ENCODE results near the gene KRTAP10-6.

The KRTAP10-6 gene

GRCh38 chr21:44619886-44620285, 27.6 kb upstream of the KRTAP10-6 start:
- Histone ChIP-seq H3K79me1 (ENCODE audit: low read length) (no peaks in the 10 kb centered on the region), H4K12ac (ENCODE audit: low read depth, low read length) (no peak overlapping the region), H3K14ac (ENCODE audit: low read length) (no peak overlapping the region), H3K79me2 (ENCODE audit: control insufficient read depth, insufficient read depth, low read length, poor library complexity) (no peaks in the 10 kb centered on the region), H3K27me3 (ENCODE audit: insufficient read depth, low read length) (no peaks in the 10 kb centered on the region), H3K4me2 (ENCODE audit: low read length) (no peak overlapping the region), H2BK5ac (ENCODE audit: low read depth, low read length, poor library complexity) (no peak overlapping the region), H2BK120ac (ENCODE audit: insufficient read depth, low read length, poor library complexity) (no peak overlapping the region), H2BK12ac (ENCODE audit: low read length) (no peak overlapping the region), H2AFZ (ENCODE audit: insufficient read depth, low read length, poor library complexity) (no peak overlapping the region), H3K18ac (ENCODE audit: low read length) (no peak overlapping the region), H3K36me3 (ENCODE audit: control insufficient read depth in 1 of 2, insufficient read depth in 2 of 2, low read length in 2 of 2) (no peaks in the 10 kb centered on the region), H3K27ac (ENCODE audit: low read depth, low read length) (no peak overlapping the region), H2AK5ac (ENCODE audit: low read length) (no peak overlapping the region), H3K4me1 (ENCODE audit: control insufficient read depth in 1 of 2, insufficient read depth in 2 of 2, low read length in 2 of 2) (no peaks in the 10 kb centered on the region), H3K9me3 (ENCODE audit: insufficient read depth, low read depth, low read length) (peaks cover 13% of the 10 kb centered on the region), H3K4me3 (ENCODE audit: low read depth, low read length) (no peak overlapping the region), H3K9ac (ENCODE audit: low read length) (no peak overlapping the region), H3K23ac (ENCODE audit: low read length) (no peak overlapping the region), H4K8ac (ENCODE audit: low read depth, low read length) (no peak overlapping the region), H4K91ac (ENCODE audit: low read depth, low read length) (no peak overlapping the region), H3K4ac (ENCODE audit: low read depth, low read length) (no peak overlapping the region)
- WGBS (ENCODE audit: extremely low coverage, insufficient coverage, insufficient read length) = no CpG with 5 or more reads among the region's 6 CpGs
- DNase-seq = no peak

DNA sequence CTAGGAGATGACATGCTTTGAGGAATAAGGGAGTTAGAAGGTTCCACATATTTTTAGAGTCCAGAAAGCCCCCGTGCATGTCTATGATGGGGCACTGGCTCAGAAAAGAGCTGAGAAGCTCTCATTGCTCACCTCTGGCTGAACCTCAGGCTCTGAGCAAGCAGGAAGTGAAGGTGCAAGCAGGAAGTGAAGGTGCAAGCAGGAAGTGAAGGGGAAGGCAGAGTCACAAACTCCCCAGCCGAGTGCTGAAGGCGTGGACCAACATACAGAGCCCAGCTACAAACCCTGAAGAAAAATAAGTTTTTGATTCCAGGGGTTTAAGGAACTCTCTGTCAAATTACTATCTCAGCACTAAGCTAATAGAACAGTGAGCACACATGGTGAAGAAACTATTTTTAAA, 26.6 kb upstream of the KRTAP10-6 start:
- H3K27ac ChIP-seq (ENCODE audit: low read depth, low read length) = no peak overlapping the region
- H2BK12ac ChIP-seq (ENCODE audit: low read length) = no peak overlapping the region
- H3K9me3 ChIP-seq (ENCODE audit: insufficient read depth, low read depth, low read length) = peaks cover 17% of the 10 kb centered on the region
- H4K12ac ChIP-seq (ENCODE audit: low read depth, low read length) = no peak overlapping the region
- H3K4me2 ChIP-seq (ENCODE audit: low read length) = no peak overlapping the region
- no peak overlapping the region for H3K9ac ChIP-seq (ENCODE audit: low read length)
- H3K79me1 ChIP-seq (ENCODE audit: low read length) = no peaks in the 10 kb centered on the region
- no peak overlapping the region for H2AK5ac ChIP-seq (ENCODE audit: low read length)
- no peaks in the 10 kb centered on the region for H3K4me1 ChIP-seq (ENCODE audit: control insufficient read depth in 1 of 2, insufficient read depth in 2 of 2, low read length in 2 of 2)
- no peaks in the 10 kb centered on the region for H3K36me3 ChIP-seq (ENCODE audit: control insufficient read depth in 1 of 2, insufficient read depth in 2 of 2, low read length in 2 of 2)
- no peak overlapping the region for H2BK5ac ChIP-seq (ENCODE audit: low read depth, low read length, poor library complexity)
- H3K18ac ChIP-seq (ENCODE audit: low read length) = no peak overlapping the region
- no peak for DNase-seq
- H3K27me3 ChIP-seq (ENCODE audit: insufficient read depth, low read length) = no peaks in the 10 kb centered on the region
- no CpG with 5 or more reads among the region's 3 CpGs for WGBS (ENCODE audit: extremely low coverage, insufficient coverage, insufficient read length)
- no peak overlapping the region for H3K4me3 ChIP-seq (ENCODE audit: low read depth, low read length)
- no peak overlapping the region for H3K4ac ChIP-seq (ENCODE audit: low read depth, low read length)
- H3K23ac ChIP-seq (ENCODE audit: low read length) = no peak overlapping the region
- no peaks in the 10 kb centered on the region for H3K79me2 ChIP-seq (ENCODE audit: control insufficient read depth, insufficient read depth, low read length, poor library complexity)
- H3K14ac ChIP-seq (ENCODE audit: low read length) = no peak overlapping the region
- no peak overlapping the region for H4K8ac ChIP-seq (ENCODE audit: low read depth, low read length)
- no peak overlapping the region for H2AFZ ChIP-seq (ENCODE audit: insufficient read depth, low read length, poor library complexity)
- no peak overlapping the region for H4K91ac ChIP-seq (ENCODE audit: low read depth, low read length)
- no peak overlapping the region for H2BK120ac ChIP-seq (ENCODE audit: insufficient read depth, low read length, poor library complexity)

GRCh38 chr21:44618504-44618903, 26.2 kb upstream of the KRTAP10-6 start:
- no peak overlapping the region for H3K27ac ChIP-seq (ENCODE audit: low read depth, low read length)
- H2BK12ac ChIP-seq (ENCODE audit: low read length) = no peak overlapping the region
- no peak overlapping the region for H3K4ac ChIP-seq (ENCODE audit: low read depth, low read length)
- WGBS (ENCODE audit: extremely low coverage, insufficient coverage, insufficient read length) = no CpG with 5 or more reads among the region's 4 CpGs
- no peak overlapping the region for H4K8ac ChIP-seq (ENCODE audit: low read depth, low read length)
- DNase-seq = no peak
- peaks cover 17% of the 10 kb centered on the region for H3K9me3 ChIP-seq (ENCODE audit: insufficient read depth, low read depth, low read length)
- H3K23ac ChIP-seq (ENCODE audit: low read length) = no peak overlapping the region
- H3K14ac ChIP-seq (ENCODE audit: low read length) = no peak overlapping the region
- H2AK5ac ChIP-seq (ENCODE audit: low read length) = no peak overlapping the region
- no peak overlapping the region for H3K4me2 ChIP-seq (ENCODE audit: low read length)
- H3K9ac ChIP-seq (ENCODE audit: low read length) = no peak overlapping the region
- H2AFZ ChIP-seq (ENCODE audit: insufficient read depth, low read length, poor library complexity) = no peak overlapping the region
- no peak overlapping the region for H3K18ac ChIP-seq (ENCODE audit: low read length)
- no peaks in the 10 kb centered on the region for H3K36me3 ChIP-seq (ENCODE audit: control insufficient read depth in 1 of 2, insufficient read depth in 2 of 2, low read length in 2 of 2)
- H4K91ac ChIP-seq (ENCODE audit: low read depth, low read length) = no peak overlapping the region
- no peaks in the 10 kb centered on the region for H3K27me3 ChIP-seq (ENCODE audit: insufficient read depth, low read length)
- no peaks in the 10 kb centered on the region for H3K4me1 ChIP-seq (ENCODE audit: control insufficient read depth in 1 of 2, insufficient read depth in 2 of 2, low read length in 2 of 2)
- H2BK120ac ChIP-seq (ENCODE audit: insufficient read depth, low read length, poor library complexity) = no peak overlapping the region
- no peaks in the 10 kb centered on the region for H3K79me2 ChIP-seq (ENCODE audit: control insufficient read depth, insufficient read depth, low read length, poor library complexity)
- H2BK5ac ChIP-seq (ENCODE audit: low read depth, low read length, poor library complexity) = no peak overlapping the region
- no peak overlapping the region for H3K4me3 ChIP-seq (ENCODE audit: low read depth, low read length)
- H3K79me1 ChIP-seq (ENCODE audit: low read length) = no peaks in the 10 kb centered on the region
- H4K12ac ChIP-seq (ENCODE audit: low read depth, low read length) = no peak overlapping the region

DNA sequence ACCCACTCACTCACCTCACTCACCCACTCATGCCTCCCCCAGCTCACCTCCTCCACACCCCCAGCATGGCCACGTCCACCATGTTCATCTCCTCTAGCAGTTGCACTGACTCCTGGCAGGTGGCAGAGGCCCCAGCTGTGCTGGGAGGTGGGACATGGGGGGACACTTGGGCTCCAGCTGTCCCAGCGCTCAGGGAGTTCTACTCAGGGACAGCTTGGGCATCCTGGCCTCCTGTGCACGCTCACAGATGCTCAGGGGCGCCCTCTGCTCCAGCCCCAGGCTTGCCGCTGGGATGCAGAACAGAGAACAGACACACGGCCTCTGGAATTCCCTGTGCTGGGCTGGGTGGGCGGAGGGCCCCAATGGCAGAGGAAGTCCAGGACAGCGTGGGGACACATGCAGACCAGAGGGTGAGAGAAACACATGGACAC, 24.8 kb upstream of the KRTAP10-6 start:
- no peak for DNase-seq
- no peak overlapping the region for H2AK5ac ChIP-seq (ENCODE audit: low read length)
- H2AFZ ChIP-seq (ENCODE audit: insufficient read depth, low read length, poor library complexity) = no peak overlapping the region
- H3K79me1 ChIP-seq (ENCODE audit: low read length) = no peaks in the 10 kb centered on the region
- H3K4ac ChIP-seq (ENCODE audit: low read depth, low read length) = no peak overlapping the region
- H4K91ac ChIP-seq (ENCODE audit: low read depth, low read length) = no peak overlapping the region
- H3K4me1 ChIP-seq (ENCODE audit: control insufficient read depth in 1 of 2, insufficient read depth in 2 of 2, low read length in 2 of 2) = no peaks in the 10 kb centered on the region
- no peak overlapping the region for H2BK120ac ChIP-seq (ENCODE audit: insufficient read depth, low read length, poor library complexity)
- no peaks in the 10 kb centered on the region for H3K27me3 ChIP-seq (ENCODE audit: insufficient read depth, low read length)
- no peak overlapping the region for H3K9ac ChIP-seq (ENCODE audit: low read length)
- peaks cover 20% of the 10 kb centered on the region for H3K9me3 ChIP-seq (ENCODE audit: insufficient read depth, low read depth, low read length)
- no peak overlapping the region for H3K18ac ChIP-seq (ENCODE audit: low read length)
- H3K4me3 ChIP-seq (ENCODE audit: low read depth, low read length) = no peak overlapping the region
- no peaks in the 10 kb centered on the region for H3K79me2 ChIP-seq (ENCODE audit: control insufficient read depth, insufficient read depth, low read length, poor library complexity)
- no CpG with 5 or more reads among the region's 8 CpGs for WGBS (ENCODE audit: extremely low coverage, insufficient coverage, insufficient read length)
- H3K27ac ChIP-seq (ENCODE audit: low read depth, low read length) = no peak overlapping the region
- no peak overlapping the region for H2BK12ac ChIP-seq (ENCODE audit: low read length)
- H3K4me2 ChIP-seq (ENCODE audit: low read length) = no peak overlapping the region
- no peak overlapping the region for H3K23ac ChIP-seq (ENCODE audit: low read length)
- no peak overlapping the region for H4K8ac ChIP-seq (ENCODE audit: low read depth, low read length)
- H4K12ac ChIP-seq (ENCODE audit: low read depth, low read length) = no peak overlapping the region
- no peak overlapping the region for H2BK5ac ChIP-seq (ENCODE audit: low read depth, low read length, poor library complexity)
- H3K14ac ChIP-seq (ENCODE audit: low read length) = no peak overlapping the region
- no peaks in the 10 kb centered on the region for H3K36me3 ChIP-seq (ENCODE audit: control insufficient read depth in 1 of 2, insufficient read depth in 2 of 2, low read length in 2 of 2)
